H1 (cell line): ENCODE results near the gene SNAP29. TPM values are rescaled to one million over a fixed set of nuclear protein-coding genes. Genes with fewer than 3 reads are reported as not detected.

Experiments
- YY1 ChIP-seq: IDR thresholded peaks from 2 replicates; pipeline ENCODE4 v1.6.1; 2011; ENCODE audit warnings: low read depth, mild to moderate bottlenecking, low read length
- polyA plus RNA-seq, 7 experiments: library from polyadenylated mRNA; depleted of rRNA in 3 of 7; stranded (reverse) in 5 of 7; unstranded in 2 of 7; fragments of >200 nt in 5 of 7; fragments of 200-250 nt in 2 of 7; gene quantifications; 1 replicate in 5 of 7; 2 replicates in 1 of 7; 4 replicates in 1 of 7; pipeline versions ENCODE4 v1.2.1 to v1.2.3, GENCODE V29; 2011 to 2013; ENCODE audit warnings: missing spikeins in 2 of 7, mixed read lengths in 2 of 7
- total RNA-seq: library from RNA; stranded (reverse); fragmentation: NEBNext Ultra II Directional; extraction: Animal tissue kit (Norgen Biotek cat#: 25700); gene quantifications from 2 replicates; pipeline ENCODE4 v1.2.1, GENCODE V29; 2021
- TF ChIP-seq, protein P1 (sequence below): IDR thresholded peaks from 2 replicates; pipeline ENCODE4 v1.6.1; 2011; ENCODE audit warnings: low read depth, mild to moderate bottlenecking, low read length; ENCODE audit not compliant: insufficient read depth
- TF ChIP-seq, protein P2 (sequence below): IDR thresholded peaks from 2 replicates; pipeline ENCODE4 v1.6.1; 2012; ENCODE audit warnings: inconsistent platforms
- TF ChIP-seq, protein P3 (sequence below): IDR thresholded peaks from 2 replicates; pipeline ENCODE4 v1.6.1; 2012; ENCODE audit warnings: low read length, inconsistent platforms
- TF ChIP-seq, protein P4 (sequence below), 3 experiments: IDR thresholded peaks; 1 replicate in 2 of 3; 2 replicates in 1 of 3; pipeline versions ENCODE4 v1.5.1 to v1.6.1; 2011; ENCODE audit warnings: low read length in 3 of 3, mild to moderate bottlenecking in 3 of 3, inconsistent platforms in 2 of 3, low read depth in 1 of 3, moderate library complexity in 1 of 3; ENCODE audit not compliant: insufficient read depth in 1 of 3; ENCODE audit errors: control extremely low read depth in 1 of 3

The SNAP29 gene
- total and polyA plus RNA-seq, 2 of the 8 experiments (the other 6 are each of a cell fraction or from before 2014, with no cell fraction given) = 11.8 to 15.0 TPM

DNA sequence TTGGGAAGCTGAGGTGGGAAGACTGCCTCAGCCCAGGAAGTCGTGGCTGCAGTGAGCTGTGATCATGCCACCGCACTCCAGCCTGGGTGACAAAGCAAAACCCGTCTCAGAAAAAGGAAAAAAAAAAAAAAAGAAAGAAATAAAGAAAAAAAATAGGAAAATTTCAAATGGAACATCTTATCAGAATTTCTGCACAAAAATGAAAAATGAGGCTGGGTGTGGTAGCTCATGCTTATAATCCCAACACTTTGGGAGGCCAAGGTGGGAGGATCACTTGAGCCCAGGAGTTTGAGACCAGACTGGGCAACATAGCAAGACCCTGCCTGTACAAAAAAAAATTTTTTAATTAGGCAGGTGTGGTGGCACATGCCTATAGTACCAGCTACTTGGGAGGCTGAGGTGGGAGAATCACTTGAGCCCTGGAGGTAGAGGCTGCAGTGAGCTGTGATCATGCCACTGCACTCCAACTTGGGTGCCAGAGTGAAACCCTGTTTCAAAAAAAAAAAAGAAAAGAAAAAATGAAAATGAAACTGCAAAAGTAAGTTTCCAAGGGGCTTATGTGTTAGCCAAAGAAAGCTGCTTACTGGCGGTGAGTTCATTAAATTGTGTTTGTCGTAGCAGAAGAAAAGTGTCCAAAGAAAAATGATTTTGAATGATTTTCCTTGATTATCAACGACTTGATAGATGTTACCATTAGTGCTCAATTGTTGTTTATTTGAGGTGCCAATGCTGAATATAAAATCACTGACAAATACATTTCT lies 50.9 kb downstream of the SNAP29 start (continued):
- TF ChIP-seq, protein P1, sequence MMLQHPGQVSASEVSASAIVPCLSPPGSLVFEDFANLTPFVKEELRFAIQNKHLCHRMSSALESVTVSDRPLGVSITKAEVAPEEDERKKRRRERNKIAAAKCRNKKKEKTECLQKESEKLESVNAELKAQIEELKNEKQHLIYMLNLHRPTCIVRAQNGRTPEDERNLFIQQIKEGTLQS = no peak
- TF ChIP-seq, protein P2, sequence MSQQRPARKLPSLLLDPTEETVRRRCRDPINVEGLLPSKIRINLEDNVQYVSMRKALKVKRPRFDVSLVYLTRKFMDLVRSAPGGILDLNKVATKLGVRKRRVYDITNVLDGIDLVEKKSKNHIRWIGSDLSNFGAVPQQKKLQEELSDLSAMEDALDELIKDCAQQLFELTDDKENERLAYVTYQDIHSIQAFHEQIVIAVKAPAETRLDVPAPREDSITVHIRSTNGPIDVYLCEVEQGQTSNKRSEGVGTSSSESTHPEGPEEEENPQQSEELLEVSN = no peak
- TF ChIP-seq, protein P3, sequence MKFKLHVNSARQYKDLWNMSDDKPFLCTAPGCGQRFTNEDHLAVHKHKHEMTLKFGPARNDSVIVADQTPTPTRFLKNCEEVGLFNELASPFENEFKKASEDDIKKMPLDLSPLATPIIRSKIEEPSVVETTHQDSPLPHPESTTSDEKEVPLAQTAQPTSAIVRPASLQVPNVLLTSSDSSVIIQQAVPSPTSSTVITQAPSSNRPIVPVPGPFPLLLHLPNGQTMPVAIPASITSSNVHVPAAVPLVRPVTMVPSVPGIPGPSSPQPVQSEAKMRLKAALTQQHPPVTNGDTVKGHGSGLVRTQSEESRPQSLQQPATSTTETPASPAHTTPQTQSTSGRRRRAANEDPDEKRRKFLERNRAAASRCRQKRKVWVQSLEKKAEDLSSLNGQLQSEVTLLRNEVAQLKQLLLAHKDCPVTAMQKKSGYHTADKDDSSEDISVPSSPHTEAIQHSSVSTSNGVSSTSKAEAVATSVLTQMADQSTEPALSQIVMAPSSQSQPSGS = no peak
- TF ChIP-seq YY1 = no peak
- TF ChIP-seq, protein P4, sequence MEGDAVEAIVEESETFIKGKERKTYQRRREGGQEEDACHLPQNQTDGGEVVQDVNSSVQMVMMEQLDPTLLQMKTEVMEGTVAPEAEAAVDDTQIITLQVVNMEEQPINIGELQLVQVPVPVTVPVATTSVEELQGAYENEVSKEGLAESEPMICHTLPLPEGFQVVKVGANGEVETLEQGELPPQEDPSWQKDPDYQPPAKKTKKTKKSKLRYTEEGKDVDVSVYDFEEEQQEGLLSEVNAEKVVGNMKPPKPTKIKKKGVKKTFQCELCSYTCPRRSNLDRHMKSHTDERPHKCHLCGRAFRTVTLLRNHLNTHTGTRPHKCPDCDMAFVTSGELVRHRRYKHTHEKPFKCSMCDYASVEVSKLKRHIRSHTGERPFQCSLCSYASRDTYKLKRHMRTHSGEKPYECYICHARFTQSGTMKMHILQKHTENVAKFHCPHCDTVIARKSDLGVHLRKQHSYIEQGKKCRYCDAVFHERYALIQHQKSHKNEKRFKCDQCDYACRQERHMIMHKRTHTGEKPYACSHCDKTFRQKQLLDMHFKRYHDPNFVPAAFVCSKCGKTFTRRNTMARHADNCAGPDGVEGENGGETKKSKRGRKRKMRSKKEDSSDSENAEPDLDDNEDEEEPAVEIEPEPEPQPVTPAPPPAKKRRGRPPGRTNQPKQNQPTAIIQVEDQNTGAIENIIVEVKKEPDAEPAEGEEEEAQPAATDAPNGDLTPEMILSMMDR (IDR thresholded peaks at IDR 0.05; ENCODE audit: control extremely low read depth in 1 of 3, insufficient read depth in 1 of 3, low read depth in 1 of 3, low read length in 3 of 3) = no peak
